Measurements from ENCODE around the gene KIRREL1. TPM values are rescaled to one million over a fixed set of nuclear protein-coding genes. Genes with fewer than 3 reads are reported as not detected.

Gene KIRREL1
- total and polyA plus RNA-seq, 2 experiments from 2014 or later: 8.2 to 33.2 TPM

- no peak overlapping the region for H3K27ac ChIP-seq
- no peak for TF ChIP-seq CTCF (IDR thresholded peaks at IDR 0.05; ENCODE audit: low read depth, low read length)
- no peak overlapping the region for H3K4me3 ChIP-seq
- no peaks in the 10 kb centered on the region for H3K27me3 ChIP-seq
- H3K4me1 ChIP-seq (ENCODE audit: low read depth): no peaks in the 10 kb centered on the region
- no peaks in the 10 kb centered on the region for H3K9me3 ChIP-seq (ENCODE audit: low read depth)
- no peaks in the 10 kb centered on the region for H3K36me3 ChIP-seq
- no peak for DNase-seq (ENCODE audit: low read depth in 1 of 2, low spot score in 1 of 2)
These were observed 26.2 kb upstream of the KIRREL1 start for GRCh38 chr1:157967205-157967604.

- no peaks in the 10 kb centered on the region for H3K36me3 ChIP-seq
- H3K4me1 ChIP-seq (ENCODE audit: low read depth): no peaks in the 10 kb centered on the region
- no peak for TF ChIP-seq CTCF (IDR thresholded peaks at IDR 0.05; ENCODE audit: low read depth, low read length)
- H3K27me3 ChIP-seq: no peaks in the 10 kb centered on the region
- no peak overlapping the region for H3K27ac ChIP-seq
- DNase-seq (ENCODE audit: low read depth in 1 of 2, low spot score in 1 of 2): peak in 1 of 2 donors; percentile 65
- H3K9me3 ChIP-seq (ENCODE audit: low read depth): no peaks in the 10 kb centered on the region
- no peak overlapping the region for H3K4me3 ChIP-seq
These were observed 24.9 kb upstream of the KIRREL1 start for GRCh38 chr1:157968508-157968907.

- DNase-seq (ENCODE audit: low read depth in 1 of 2, low spot score in 1 of 2): peak in 1 of 2 donors; percentile 89
- Histone ChIP-seq H3K27me3 (no peaks in the 10 kb centered on the region), H3K4me1 (ENCODE audit: low read depth) (no peaks in the 10 kb centered on the region), H3K4me3 (no peak overlapping the region), H3K36me3 (no peaks in the 10 kb centered on the region), H3K9me3 (ENCODE audit: low read depth) (no peaks in the 10 kb centered on the region), H3K27ac (no peak overlapping the region)
- no peak for TF ChIP-seq CTCF (IDR thresholded peaks at IDR 0.05; ENCODE audit: low read depth, low read length)
These were observed 24.5 kb upstream of the KIRREL1 start for GRCh38 chr1:157968946-157969345.

GRCh38 chr1:157969697-157970485 lies 23.6 kb upstream of the KIRREL1 start:
- TF ChIP-seq CTCF (IDR thresholded peaks at IDR 0.05; ENCODE audit: low read depth, low read length): peak; percentile 95
- Histone ChIP-seq H3K27me3 (no peaks in the 10 kb centered on the region), H3K4me3 (no peak overlapping the region), H3K9me3 (ENCODE audit: low read depth) (no peaks in the 10 kb centered on the region), H3K36me3 (no peaks in the 10 kb centered on the region), H3K4me1 (ENCODE audit: low read depth) (no peaks in the 10 kb centered on the region), H3K27ac (no peak overlapping the region)
- DNase-seq (ENCODE audit: low read depth in 1 of 2, low spot score in 1 of 2): peak; percentile 61 to 91

- H3K27me3 ChIP-seq: no peaks in the 10 kb centered on the region
- H3K36me3 ChIP-seq: no peaks in the 10 kb centered on the region
- H3K4me3 ChIP-seq: no peak overlapping the region
These were observed 21.7 kb upstream of the KIRREL1 start for GRCh38 chr1:157971769-157972168.

More at GRCh38 chr1:157971769-157972168, 21.7 kb upstream of the KIRREL1 start:
- Histone ChIP-seq H3K9me3 (ENCODE audit: low read depth) (no peaks in the 10 kb centered on the region), H3K27ac (no peak overlapping the region), H3K4me1 (ENCODE audit: low read depth) (no peaks in the 10 kb centered on the region)
- TF ChIP-seq CTCF (IDR thresholded peaks at IDR 0.05; ENCODE audit: low read depth, low read length): no peak
- no peak for DNase-seq (ENCODE audit: low read depth in 1 of 2, low spot score in 1 of 2)

Data from cardiac muscle cell (in vitro differentiated cells and primary cell).